HG03066 (cell line): Measurements from ENCODE around the gene NID1.

ENCODE experiments used
- ATAC-seq: cut with Tn5 transposase; IDR thresholded peaks from one replicate; pipeline ENCODE4 v1.9.1; 2021; ENCODE audit warnings: low read depth; ENCODE audit not compliant: unreplicated experiment

Gene NID1

GRCh38 chr1:236035681-236036101 is 29.2 kb downstream of the NID1 start:
- no peak for ATAC-seq

- ATAC-seq = no peak
These were observed 31.6 kb downstream of the NID1 start for GRCh38 chr1:236033336-236033735.

GRCh38 chr1:236030534-236030933 is 34.4 kb downstream of the NID1 start:
- ATAC-seq = no peak

- ATAC-seq = no peak
These were observed 35.4 kb downstream of the NID1 start for GRCh38 chr1:236029428-236029940.

GRCh38 chr1:236027104-236027503 is 37.8 kb downstream of the NID1 start:
- no peak for ATAC-seq

GRCh38 chr1:236025836-236026235 is 39.1 kb downstream of the NID1 start:
- ATAC-seq = no peak

- no peak for ATAC-seq
These were observed 40.2 kb downstream of the NID1 start for GRCh38 chr1:236024641-236025040.

GRCh38 chr1:236023926-236024565 is 40.8 kb downstream of the NID1 start:
- no peak for ATAC-seq

GRCh38 chr1:236021424-236022135 is 43.3 kb downstream of the NID1 start:
- no peak for ATAC-seq

GRCh38 chr1:236020359-236021219 is 44.3 kb downstream of the NID1 start:
- ATAC-seq = no peak

- ATAC-seq = no peak
These were observed 45.9 kb downstream of the NID1 start for GRCh38 chr1:236018885-236019453.

- ATAC-seq = no peak
These were observed 48.0 kb downstream of the NID1 start for GRCh38 chr1:236016782-236017400.

GRCh38 chr1:236016083-236016482 is 48.8 kb downstream of the NID1 start:
- no peak for ATAC-seq

GRCh38 chr1:236015539-236015938 is 49.4 kb downstream of the NID1 start:
- no peak for ATAC-seq

GRCh38 chr1:236013330-236013729 is 51.6 kb downstream of the NID1 start:
- ATAC-seq = no peak

GRCh38 chr1:236011641-236012040 is 53.2 kb downstream of the NID1 start:
- no peak for ATAC-seq

- ATAC-seq = no peak
These were observed 54.4 kb downstream of the NID1 start for GRCh38 chr1:236010443-236010842.

GRCh38 chr1:236009857-236010256 is 55.0 kb downstream of the NID1 start:
- no peak for ATAC-seq

- ATAC-seq = no peak
These were observed 55.7 kb downstream of the NID1 start for GRCh38 chr1:236009191-236009590.

- ATAC-seq = no peak
These were observed 57.1 kb downstream of the NID1 start for GRCh38 chr1:236007781-236008180.
